ENCODE results near the gene SLC4A2.

GRCh38 chr7:151060416-151061212 is 1.2 kb downstream of the SLC4A2 start:
- TF ChIP-seq CTCF (IDR thresholded peaks at IDR 0.05; ENCODE audit: control extremely low read depth in 1 of 3, insufficient read depth in 1 of 3, low read depth in 1 of 3, low read length in 3 of 3): peak in 1 of 3 experiments; percentile 6; a peak in 1 of 4 replicates
- TF ChIP-seq JUND (IDR thresholded peaks at IDR 0.05; ENCODE audit: low read length): no peak
- TF ChIP-seq POLR2AphosphoS5 (IDR thresholded peaks at IDR 0.05; ENCODE audit: low read depth, low read length): no peak
- no peak for TF ChIP-seq MAX (IDR thresholded peaks at IDR 0.05)
- no peak for TF ChIP-seq RAD21 (IDR thresholded peaks at IDR 0.05 in 1 of 2, conservative IDR thresholded peaks at IDR 0.05 in 1 of 2; ENCODE audit: low read depth in 2 of 2, low read length in 2 of 2)
- TF ChIP-seq E2F6 (IDR thresholded peaks at IDR 0.05): 0 out of 2 replicates have a peak, but pooled peaks have one; percentile 9
- no peak for TF ChIP-seq SP1 (IDR thresholded peaks at IDR 0.05; ENCODE audit: low read depth, low read length)
- no peak for TF ChIP-seq CREB1 (IDR thresholded peaks at IDR 0.05)
- TF ChIP-seq CHD7 (IDR thresholded peaks at IDR 0.05; ENCODE audit: insufficient replicate concordance, low read length): no peak

Measured in H1 (cell line).